ENCODE results near the gene MAML2.
"Not testable (repeated sequence)": the region's sequence is repeated elsewhere in the genome, so short reads cannot be mapped to it uniquely, and the experiment has no call there.

MAML2 gene

GRCh38 chr11:96186806-96187205 is 156.2 kb downstream of the MAML2 start:
- DNase-seq (ENCODE audit: low spot score) = no peak
- TF ChIP-seq CTCF (IDR thresholded peaks at IDR 0.05; ENCODE audit: extremely low read depth, insufficient read depth, missing control alignments) = no peak
- in situ Hi-C loops (cut with MboI; ENCODE audit: low pct_unique_long_range_greater_than_20kb, low sequenced_read_pairs, unreplicated experiment) = loop anchor here (25.0 kb wide), 1 partner anchor 100 kb away; no protein-coding TSS in a partner anchor

GRCh38 chr11:96185220-96185768 is 157.7 kb downstream of the MAML2 start:
- peak; percentile 43 for DNase-seq (ENCODE audit: low spot score)
- TF ChIP-seq CTCF (IDR thresholded peaks at IDR 0.05; ENCODE audit: extremely low read depth, insufficient read depth, missing control alignments) = peak; percentile 15
- in situ Hi-C loops (cut with MboI; ENCODE audit: low pct_unique_long_range_greater_than_20kb, low sequenced_read_pairs, unreplicated experiment) = loop anchor here (25.0 kb wide), 1 partner anchor 98 kb away; no protein-coding TSS in a partner anchor

GRCh38 chr11:96180937-96181336 is 162.1 kb downstream of the MAML2 start:
- not testable (repeated sequence) for DNase-seq (ENCODE audit: low spot score)
- in situ Hi-C loops (cut with MboI; ENCODE audit: low pct_unique_long_range_greater_than_20kb, low sequenced_read_pairs, unreplicated experiment) = loop anchor here (25.0 kb wide), 1 partner anchor 94 kb away; no protein-coding TSS in a partner anchor

- TF ChIP-seq CTCF (IDR thresholded peaks at IDR 0.05; ENCODE audit: extremely low read depth, insufficient read depth, missing control alignments) = no peak
- no peak for DNase-seq (ENCODE audit: low spot score)
- in situ Hi-C loops (cut with MboI; ENCODE audit: low pct_unique_long_range_greater_than_20kb, low sequenced_read_pairs, unreplicated experiment) = loop anchor here (25.0 kb wide), 1 partner anchor 93 kb away; no protein-coding TSS in a partner anchor
Observed at GRCh38 chr11:96180341-96180740, 162.7 kb downstream of the MAML2 start.

GRCh38 chr11:96179905-96180304 is 163.1 kb downstream of the MAML2 start:
- TF ChIP-seq CTCF (IDR thresholded peaks at IDR 0.05; ENCODE audit: extremely low read depth, insufficient read depth, missing control alignments) = no peak
- no peak for DNase-seq (ENCODE audit: low spot score)
- in situ Hi-C loops (cut with MboI; ENCODE audit: low pct_unique_long_range_greater_than_20kb, low sequenced_read_pairs, unreplicated experiment) = loop anchor here (25.0 kb wide), 1 partner anchor 93 kb away; no protein-coding TSS in a partner anchor

- no peak for DNase-seq (ENCODE audit: low spot score)
- in situ Hi-C loops (cut with MboI; ENCODE audit: low pct_unique_long_range_greater_than_20kb, low sequenced_read_pairs, unreplicated experiment) = loop anchor here (25.0 kb wide), 1 partner anchor 92 kb away; no protein-coding TSS in a partner anchor
- TF ChIP-seq CTCF (IDR thresholded peaks at IDR 0.05; ENCODE audit: extremely low read depth, insufficient read depth, missing control alignments) = no peak
Observed at GRCh38 chr11:96178887-96179279, 164.1 kb downstream of the MAML2 start.

GRCh38 chr11:96178049-96178886 is 164.7 kb downstream of the MAML2 start:
- TF ChIP-seq CTCF (IDR thresholded peaks at IDR 0.05; ENCODE audit: extremely low read depth, insufficient read depth, missing control alignments) = no peak
- in situ Hi-C loops (cut with MboI; ENCODE audit: low pct_unique_long_range_greater_than_20kb, low sequenced_read_pairs, unreplicated experiment) = loop anchor here (25.0 kb wide), 1 partner anchor 91 kb away; no protein-coding TSS in a partner anchor
- no peak for DNase-seq (ENCODE audit: low spot score)

Data from GM13977 (cell line).